DOHH2 (cell line): Measurements from ENCODE around the gene SLC22A2.

ENCODE experiments used
- H3F3A ChIP-seq: fragments of 200-600 bp; sonication (generic), shearing (Covaris generic); 2 replicates; pipeline ENCODE4 v1.6.0; 2016; ENCODE audit warnings: antibody characterized with exemption, mild to moderate bottlenecking; ENCODE audit not compliant: control insufficient read depth, insufficient read depth
- H3K27ac ChIP-seq: fragments of 200-600 bp; sonication (generic); 2 replicates; pipeline ENCODE4 v1.5.1; 2014; ENCODE audit warnings: low read depth, mild to moderate bottlenecking, low read length, moderate library complexity
- H3K27me3 ChIP-seq: fragments of 200-600 bp; sonication (generic); 2 replicates; pipeline ENCODE4 v1.6.1; 2014; ENCODE audit warnings: mild to moderate bottlenecking, low read length, mixed read lengths; ENCODE audit not compliant: control insufficient read depth
- H3K36me3 ChIP-seq: fragments of 200-600 bp; sonication (generic); 2 replicates; pipeline ENCODE4 v1.6.1; 2014; ENCODE audit warnings: mild to moderate bottlenecking, low read length, moderate library complexity, mixed read lengths; ENCODE audit not compliant: control insufficient read depth
- H3K4me1 ChIP-seq: fragments of 200-600 bp; sonication (generic); 2 replicates; pipeline ENCODE4 v1.6.1; 2014; ENCODE audit warnings: mild to moderate bottlenecking, low read length, mixed read lengths; ENCODE audit not compliant: control insufficient read depth
- H3K4me2 ChIP-seq: fragments of 200-600 bp; sonication (generic); 2 replicates; pipeline ENCODE4 v1.6.0; 2014; ENCODE audit warnings: mild to moderate bottlenecking, low read length, moderate library complexity
- H3K4me3 ChIP-seq: fragments of 200-600 bp; sonication (generic); 2 replicates; pipeline ENCODE4 v1.5.1; 2014; ENCODE audit warnings: mild to moderate bottlenecking, low read length, mixed read lengths
- H3K79me2 ChIP-seq: fragments of 200-600 bp; sonication (generic); 2 replicates; pipeline ENCODE4 v1.6.1; 2014; ENCODE audit warnings: mild to moderate bottlenecking, low read length, mixed read lengths; ENCODE audit not compliant: control insufficient read depth
- H3K9me2 ChIP-seq: fragments of 200-600 bp; sonication (generic); replicated peaks from 2 replicates; pipeline ENCODE4 v1.6.1; 2014; ENCODE audit warnings: mild to moderate bottlenecking, low read length, mixed read lengths; ENCODE audit not compliant: control insufficient read depth
- H3K9me3 ChIP-seq: fragments of 200-600 bp; sonication (generic); 2 replicates; pipeline ENCODE4 v1.6.1; 2014; ENCODE audit warnings: antibody characterized with exemption, low read length, mixed read lengths; ENCODE audit not compliant: control insufficient read depth, insufficient read depth
- H4K20me1 ChIP-seq: fragments of 200-600 bp; sonication (generic); 2 replicates; pipeline ENCODE4 v1.6.0; 2014; ENCODE audit warnings: low read depth, mild to moderate bottlenecking, antibody characterized with exemption, low read length, moderate library complexity; ENCODE audit not compliant: control insufficient read depth, insufficient read depth
- CTCF ChIP-seq: fragments of 200-600 bp; sonication (generic); IDR thresholded peaks from one replicate; pipeline ENCODE4 v1.5.1; 2014; ENCODE audit warnings: antibody characterized with exemption, mild to moderate bottlenecking, low read depth, low read length; ENCODE audit not compliant: poor library complexity, severe bottlenecking
- EZH2phosphoT487 ChIP-seq: fragments of 200-600 bp; sonication (generic); IDR thresholded peaks from 2 replicates; pipeline ENCODE4 v1.6.1; 2017; ENCODE audit warnings: borderline replicate concordance, mild to moderate bottlenecking, antibody characterized with exemption, low read length, moderate library complexity, mixed read lengths

SLC22A2 gene

GRCh38 chr6:160269023-160269521 lies 10.5 kb upstream of the SLC22A2 start:
- Histone ChIP-seq H3K4me2 (no peak overlapping the region), H3K36me3 (no peaks in the 10 kb centered on the region), H3K9me3 (no peaks in the 10 kb centered on the region), H3K79me2 (no peaks in the 10 kb centered on the region), H3K27me3 (no peaks in the 10 kb centered on the region), H3K9me2 (no peaks in the 10 kb centered on the region), H3K27ac (no peak overlapping the region), H3K4me3 (no peak overlapping the region), H4K20me1 (no peaks in the 10 kb centered on the region), H3F3A (no peaks in the 10 kb centered on the region), H3K4me1 (no peaks in the 10 kb centered on the region)
- no peak for TF ChIP-seq CTCF
- TF ChIP-seq EZH2phosphoT487, result no peak

- Histone ChIP-seq H3K27ac (no peak overlapping the region), H3K36me3 (no peaks in the 10 kb centered on the region), H3K4me2 (no peak overlapping the region), H3F3A (no peaks in the 10 kb centered on the region), H3K9me2 (no peaks in the 10 kb centered on the region), H3K9me3 (no peaks in the 10 kb centered on the region), H3K79me2 (no peaks in the 10 kb centered on the region), H3K4me1 (no peaks in the 10 kb centered on the region), H4K20me1 (no peaks in the 10 kb centered on the region), H3K27me3 (no peaks in the 10 kb centered on the region), H3K4me3 (no peak overlapping the region)
- no peak for TF ChIP-seq CTCF
- no peak for TF ChIP-seq EZH2phosphoT487
Measured at GRCh38 chr6:160267102-160267501, 8.5 kb upstream of the SLC22A2 start.

GRCh38 chr6:160265869-160266476 lies 7.4 kb upstream of the SLC22A2 start:
- H3F3A ChIP-seq, result no peaks in the 10 kb centered on the region
- no peaks in the 10 kb centered on the region for H3K36me3 ChIP-seq
- no peak for TF ChIP-seq CTCF
- TF ChIP-seq EZH2phosphoT487, result no peak
- no peaks in the 10 kb centered on the region for H3K9me3 ChIP-seq
- H4K20me1 ChIP-seq, result no peaks in the 10 kb centered on the region
- no peaks in the 10 kb centered on the region for H3K4me1 ChIP-seq
- no peak overlapping the region for H3K4me2 ChIP-seq
- H3K9me2 ChIP-seq, result no peaks in the 10 kb centered on the region
- no peaks in the 10 kb centered on the region for H3K79me2 ChIP-seq
- no peak overlapping the region for H3K27ac ChIP-seq
- H3K27me3 ChIP-seq, result no peaks in the 10 kb centered on the region
- no peak overlapping the region for H3K4me3 ChIP-seq
